HCEC 1CT (cell line): ENCODE data around the gene DUSP1.
"Not testable (repeated sequence)": the region's sequence is repeated elsewhere in the genome, so short reads cannot be mapped to it uniquely, and the experiment has no call there.

ENCODE experiments used
- DNase-seq: peaks from one replicate; pipeline ENCODE4 v3.0.0-alpha.2; 2017

Gene DUSP1

GRCh38 chr5:172796306-172796705, 25.3 kb upstream of the DUSP1 start:
- no peak for DNase-seq

GRCh38 chr5:172795318-172795977, 24.5 kb upstream of the DUSP1 start:
- DNase-seq, result peak; percentile 99

- peak; percentile 56 for DNase-seq
Observed at GRCh38 chr5:172793577-172794488, 22.8 kb upstream of the DUSP1 start.

- no peak for DNase-seq
Observed at GRCh38 chr5:172792701-172793570, 21.9 kb upstream of the DUSP1 start.

- no peak for DNase-seq
Observed at GRCh38 chr5:172791726-172792445, 20.9 kb upstream of the DUSP1 start.

GRCh38 chr5:172791286-172791685, 20.3 kb upstream of the DUSP1 start:
- no peak for DNase-seq

- no peak for DNase-seq
Observed at GRCh38 chr5:172790496-172790889, 19.5 kb upstream of the DUSP1 start.

GRCh38 chr5:172789687-172790495, 18.9 kb upstream of the DUSP1 start:
- no peak for DNase-seq

- no peak for DNase-seq
Observed at GRCh38 chr5:172788771-172789686, 18.0 kb upstream of the DUSP1 start.

GRCh38 chr5:172787538-172787937, 16.5 kb upstream of the DUSP1 start:
- not testable (repeated sequence) for DNase-seq

GRCh38 chr5:172786736-172787462, 15.9 kb upstream of the DUSP1 start:
- no peak for DNase-seq

GRCh38 chr5:172785429-172786088, 14.6 kb upstream of the DUSP1 start:
- DNase-seq, result no peak

- not testable (repeated sequence) for DNase-seq
Observed at GRCh38 chr5:172784162-172784561, 13.2 kb upstream of the DUSP1 start.

GRCh38 chr5:172783319-172783718, 12.3 kb upstream of the DUSP1 start:
- not testable (repeated sequence) for DNase-seq

GRCh38 chr5:172782169-172783039, 11.4 kb upstream of the DUSP1 start:
- DNase-seq, result peak; percentile 83

- no peak for DNase-seq
Observed at GRCh38 chr5:172779691-172780341, 8.8 kb upstream of the DUSP1 start.
